Measurements from ENCODE around the gene NFS1.
"Not testable (repeated sequence)": the region's sequence is repeated elsewhere in the genome, so short reads cannot be mapped to it uniquely, and the experiment has no call there.

Gene NFS1

GRCh38 chr20:35699127-35699956 is at the start of gene NFS1, which contains the start of gene ROMO1:
NFS1 (minus strand) TSS chr20:35699352; CDS start chr20:35699288, 64 bp downstream.
ROMO1 (plus strand) TSS chr20:35699405; CDS start chr20:35699633, 228 bp downstream.
- peak; percentile 89 for DNase-seq (ENCODE audit: low spot score)

DNA sequence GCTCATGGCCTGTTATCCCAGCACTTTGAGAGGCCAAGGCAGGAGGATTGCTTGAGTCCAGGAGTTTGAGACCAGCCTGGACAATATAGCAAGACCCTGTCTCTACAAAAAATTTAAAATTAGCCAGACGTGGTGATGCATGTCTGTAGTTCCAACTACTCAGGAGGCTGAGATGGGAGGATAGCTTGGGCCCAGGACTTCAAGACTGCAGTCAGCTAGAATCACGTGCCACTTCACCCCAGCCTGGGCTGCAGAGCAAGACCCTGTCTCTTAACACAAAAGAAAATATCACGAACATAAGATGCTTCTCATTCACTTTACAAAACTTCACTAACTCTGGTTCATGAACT is 45.3 kb upstream of the NFS1 start:
- not testable (repeated sequence) for DNase-seq (ENCODE audit: low spot score)

DNA sequence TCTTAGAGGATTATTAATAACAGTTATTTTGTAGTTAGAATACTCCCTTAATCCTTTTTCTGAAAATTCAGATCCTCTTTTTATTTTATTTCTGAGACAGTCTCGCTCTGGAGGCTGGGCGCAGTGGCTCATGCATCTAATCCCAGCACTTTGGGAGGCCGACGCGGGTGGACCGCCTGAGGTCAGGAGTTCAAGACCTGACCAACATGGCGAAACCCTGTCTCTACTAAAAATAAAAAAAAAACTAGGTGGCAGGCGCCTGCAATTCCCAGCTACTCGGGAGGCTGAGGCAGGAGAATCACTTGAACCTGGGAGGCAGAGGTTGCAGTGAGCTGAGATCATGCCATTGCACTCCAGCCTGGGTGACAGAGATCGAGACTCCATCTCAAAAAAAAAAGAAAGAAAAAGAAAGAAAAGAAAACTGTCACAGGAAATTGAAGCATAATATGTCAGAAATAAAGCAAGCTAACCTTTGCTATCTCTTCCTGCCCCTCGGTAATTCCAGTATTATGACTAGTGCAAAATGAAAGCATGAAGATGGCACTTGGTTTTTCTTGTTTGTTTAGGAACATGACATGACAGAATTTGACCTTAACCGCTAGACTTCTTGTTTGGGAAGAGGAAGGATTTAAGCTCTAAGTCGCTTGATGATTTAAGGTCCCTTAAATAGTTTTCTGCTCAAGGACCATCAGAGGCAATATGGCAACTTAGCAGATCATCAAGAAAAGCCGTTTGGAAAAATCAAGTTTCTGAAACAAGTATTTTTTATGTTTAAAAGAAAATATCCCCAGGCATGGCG is 44.7 kb upstream of the NFS1 start:
- peak; percentile 54 for DNase-seq (ENCODE audit: low spot score)

DNA sequence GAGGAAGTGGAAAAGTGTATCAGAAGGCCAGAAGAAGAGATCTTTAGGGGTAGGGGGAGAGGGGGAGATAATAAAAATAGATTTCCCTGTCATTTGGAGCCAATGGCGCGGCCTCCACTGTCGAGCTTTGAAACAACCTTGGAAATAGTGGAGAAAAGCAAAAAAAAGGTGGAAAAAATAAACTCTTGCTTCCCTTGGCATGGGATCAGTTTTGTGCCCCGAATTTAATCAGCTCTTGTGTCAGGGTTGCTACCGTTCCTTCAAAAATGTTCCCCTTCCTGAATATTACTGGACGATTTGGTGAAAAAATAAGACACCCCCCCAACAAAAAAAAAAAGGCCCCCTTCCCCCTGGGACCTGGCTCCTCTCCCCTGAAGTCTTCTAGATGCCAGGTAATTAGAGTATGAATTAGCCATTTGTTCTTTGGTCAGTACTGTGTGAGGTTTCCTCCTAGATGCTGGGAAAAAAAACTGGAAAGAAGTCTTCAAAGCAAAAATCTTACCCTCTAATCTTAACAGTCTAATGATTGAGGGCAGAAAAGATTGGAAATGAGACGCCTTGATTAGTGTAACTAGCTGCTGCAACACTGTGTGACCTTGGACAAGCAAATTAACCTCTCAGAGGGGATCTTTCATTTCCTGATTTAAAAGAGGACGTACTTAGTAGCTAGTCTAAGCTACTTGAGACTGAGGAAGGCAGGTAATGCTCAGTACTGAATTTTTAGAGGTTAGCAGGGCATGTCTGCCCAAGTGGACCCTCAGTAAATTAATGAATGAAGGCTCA is 43.8 kb upstream of the NFS1 start:
- DNase-seq (ENCODE audit: low spot score) = peak; percentile 50

DNA sequence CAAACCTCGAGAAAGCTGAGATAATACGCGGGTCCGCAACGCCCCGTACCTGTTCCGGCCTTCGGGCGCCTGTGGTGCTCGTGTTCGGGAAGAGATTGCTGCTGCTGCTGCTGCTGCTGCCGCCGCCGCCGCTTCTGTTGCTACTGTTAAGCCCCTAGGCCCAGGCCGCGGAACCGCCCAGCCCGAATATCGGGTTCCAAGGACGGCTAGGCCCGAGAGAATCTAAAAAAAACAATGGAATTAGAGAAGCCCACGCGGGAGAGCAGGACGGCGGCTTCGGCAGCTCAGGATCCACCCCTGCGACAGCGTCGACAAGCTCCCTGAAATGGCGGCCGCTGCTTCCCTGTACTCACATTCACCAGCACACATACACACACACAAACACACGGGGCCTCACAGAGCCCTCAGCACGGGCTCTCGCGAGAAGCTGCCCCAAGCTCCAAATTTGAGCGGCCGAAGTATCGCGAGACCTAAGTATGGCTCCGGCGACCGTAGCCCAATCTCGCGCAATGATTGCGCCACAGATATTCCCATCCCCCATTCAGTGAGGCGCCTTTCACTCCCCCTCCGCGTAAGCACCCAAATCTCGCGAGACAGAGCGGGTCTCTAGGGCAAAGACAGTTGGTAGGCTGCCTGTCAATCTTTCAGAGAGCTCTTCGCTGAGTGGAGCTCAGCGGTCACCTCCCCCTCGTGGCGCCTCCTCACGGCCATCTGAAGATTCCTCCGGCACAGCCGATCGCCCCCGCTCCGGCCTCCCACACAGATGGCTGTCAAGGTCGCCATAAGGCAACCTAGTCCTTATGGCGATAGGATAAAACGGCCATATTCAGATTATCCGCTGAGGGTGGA is 43.0 kb upstream of the NFS1 start, which contains the start of gene RBM39:
TSS of gene RBM39 (minus strand) at position 369 of the 849 bp plus-strand sequence. CDS start 1,386 bp downstream, outside the sequence.
- DNase-seq (ENCODE audit: low spot score) = peak; percentile 100

- DNase-seq (ENCODE audit: low spot score) = peak; percentile 59
Observed at GRCh38 chr20:35739294-35740163, 40.4 kb upstream of the NFS1 start.

GRCh38 chr20:35738410-35739179 is 39.4 kb upstream of the NFS1 start:
- no peak for DNase-seq (ENCODE audit: low spot score)

DNA sequence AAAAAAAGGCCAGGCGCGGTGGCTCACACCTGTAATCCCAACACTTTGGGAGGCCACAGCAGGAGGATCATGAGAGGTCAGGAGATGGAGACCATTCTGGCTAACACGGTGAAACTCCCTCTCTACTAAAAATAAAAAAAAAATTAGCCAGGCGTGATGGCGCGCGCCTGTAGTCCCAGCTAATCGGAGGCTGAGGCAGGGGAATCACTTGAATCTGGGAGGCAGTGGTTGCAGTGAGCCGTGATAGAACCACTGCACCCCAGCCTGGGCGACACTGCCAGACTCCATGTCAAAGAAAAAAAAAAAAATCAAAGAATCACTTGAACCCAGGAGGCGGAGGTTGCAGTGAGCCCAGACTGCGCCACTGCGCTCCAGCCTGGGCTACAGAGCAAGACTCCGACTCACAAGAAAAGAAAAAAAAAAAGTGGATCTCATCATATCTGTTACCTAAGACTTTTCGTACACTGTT is 38.7 kb upstream of the NFS1 start:
- no peak for DNase-seq (ENCODE audit: low spot score)

- DNase-seq (ENCODE audit: low spot score) = no peak
Observed at GRCh38 chr20:35735826-35736470, 36.8 kb upstream of the NFS1 start.

DNA sequence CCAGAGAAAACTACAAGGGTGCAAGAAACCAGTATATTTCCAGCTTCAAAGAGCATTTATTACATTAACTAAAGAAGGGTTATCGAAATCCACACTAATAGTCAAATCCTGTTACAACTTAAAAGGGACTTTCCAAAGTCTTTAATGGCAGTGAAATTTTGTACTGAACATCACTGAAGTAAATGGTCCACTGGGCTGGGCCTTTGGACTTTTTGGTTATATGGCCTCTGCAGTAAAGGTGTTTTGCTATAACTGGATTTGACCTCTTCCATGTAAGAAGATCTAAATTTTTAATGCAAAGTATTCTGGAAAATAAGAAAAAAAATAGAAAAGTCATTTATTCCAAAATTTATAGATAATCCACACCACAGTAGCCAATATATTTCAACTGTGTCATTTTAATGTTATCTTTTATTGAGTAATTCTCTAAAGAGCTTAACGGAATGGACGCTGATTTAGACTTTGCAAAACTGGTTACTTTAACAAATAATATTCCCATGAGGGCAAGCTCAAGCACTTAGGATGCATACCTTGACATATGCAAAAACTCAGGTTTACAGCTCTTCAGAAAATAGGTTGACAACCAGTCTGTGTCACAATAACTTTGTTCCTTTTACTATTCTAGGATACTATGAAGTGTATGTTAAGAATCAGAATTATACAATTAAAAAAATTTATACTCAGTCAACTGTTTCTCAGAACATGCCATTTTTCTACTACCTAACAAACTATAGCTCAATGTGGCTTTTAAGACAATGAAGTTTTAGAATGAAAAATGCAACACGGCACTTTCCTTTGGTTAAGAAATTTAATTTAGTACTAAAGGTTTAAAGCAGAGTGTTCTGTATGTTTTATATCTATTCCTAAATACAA is 35.9 kb upstream of the NFS1 start:
- no peak for DNase-seq (ENCODE audit: low spot score)

- DNase-seq (ENCODE audit: low spot score) = no peak
Observed at GRCh38 chr20:35734374-35734773, 35.2 kb upstream of the NFS1 start.

DNA sequence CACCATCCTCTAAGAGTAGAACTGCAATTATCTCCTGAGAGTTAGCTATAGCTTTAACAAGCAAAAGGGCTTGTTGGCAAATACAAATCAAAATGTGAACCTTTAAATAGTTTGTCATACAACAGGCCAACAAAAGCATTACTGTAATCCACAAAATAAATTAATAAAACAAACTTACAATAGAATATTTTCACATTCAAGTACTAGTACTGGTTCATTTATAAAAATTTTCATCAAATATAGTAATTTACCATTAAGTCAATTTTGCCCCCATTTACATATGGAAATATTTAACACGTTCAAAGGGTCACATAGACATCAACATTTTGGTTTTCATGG is 33.5 kb upstream of the NFS1 start:
- no peak for DNase-seq (ENCODE audit: low spot score)

- no peak for DNase-seq (ENCODE audit: low spot score)
Observed at GRCh38 chr20:35731862-35732643, 32.9 kb upstream of the NFS1 start.

DNA sequence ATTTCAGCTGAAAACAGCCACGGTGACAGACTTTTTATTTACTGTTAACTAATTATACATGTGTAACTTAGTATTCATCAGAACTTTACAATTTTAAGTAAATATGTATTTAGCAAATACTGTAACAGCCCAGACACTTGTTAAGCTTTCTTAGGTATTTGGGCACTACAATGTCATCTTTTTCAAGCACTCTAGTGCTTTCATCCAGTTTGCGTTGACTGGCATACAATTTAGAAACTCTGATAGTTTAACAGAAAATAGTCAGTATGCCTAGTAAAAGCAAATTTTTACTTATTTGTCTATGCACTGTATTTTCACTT is 32.3 kb upstream of the NFS1 start:
- no peak for DNase-seq (ENCODE audit: low spot score)

DNA sequence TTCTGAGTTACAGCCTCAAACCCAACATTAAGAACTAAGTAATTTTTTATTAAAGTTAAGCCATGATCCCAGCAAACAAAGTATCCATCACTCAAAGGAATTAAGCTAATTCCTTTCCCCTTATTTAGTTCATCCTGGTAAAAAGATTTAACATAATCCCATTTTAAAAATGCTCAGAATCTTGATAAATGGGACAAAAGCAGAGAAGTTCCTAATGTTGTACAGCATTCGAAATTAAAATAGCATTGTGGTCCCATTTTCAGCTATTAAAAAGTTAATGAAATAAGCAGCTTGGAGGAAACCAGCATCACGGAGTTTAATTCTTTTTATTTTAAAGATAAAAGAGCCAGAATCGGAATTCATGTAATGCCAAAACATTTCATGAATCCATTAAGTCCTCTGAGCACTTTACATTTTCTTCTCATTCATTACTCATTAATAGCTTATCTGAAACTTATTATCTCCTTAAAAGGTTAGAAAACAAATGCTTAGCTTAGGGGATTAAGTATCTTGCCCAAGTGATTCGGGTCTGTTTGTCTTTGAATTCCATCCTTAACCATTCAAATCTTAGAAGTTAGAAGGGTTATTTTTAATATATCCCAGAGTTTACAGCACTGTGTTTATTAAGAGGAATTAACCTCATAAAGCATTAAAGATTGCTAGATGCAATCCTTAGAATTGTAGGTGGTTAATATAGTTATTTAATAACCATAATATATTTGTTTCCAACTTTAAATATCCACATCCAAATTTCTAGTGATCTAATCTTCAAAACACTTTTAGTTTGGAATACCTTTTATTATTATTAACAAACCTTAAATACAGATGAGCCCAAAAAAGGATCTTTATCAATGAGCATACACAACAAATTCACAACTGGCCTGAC is 31.7 kb upstream of the NFS1 start:
- DNase-seq (ENCODE audit: low spot score) = no peak

DNA sequence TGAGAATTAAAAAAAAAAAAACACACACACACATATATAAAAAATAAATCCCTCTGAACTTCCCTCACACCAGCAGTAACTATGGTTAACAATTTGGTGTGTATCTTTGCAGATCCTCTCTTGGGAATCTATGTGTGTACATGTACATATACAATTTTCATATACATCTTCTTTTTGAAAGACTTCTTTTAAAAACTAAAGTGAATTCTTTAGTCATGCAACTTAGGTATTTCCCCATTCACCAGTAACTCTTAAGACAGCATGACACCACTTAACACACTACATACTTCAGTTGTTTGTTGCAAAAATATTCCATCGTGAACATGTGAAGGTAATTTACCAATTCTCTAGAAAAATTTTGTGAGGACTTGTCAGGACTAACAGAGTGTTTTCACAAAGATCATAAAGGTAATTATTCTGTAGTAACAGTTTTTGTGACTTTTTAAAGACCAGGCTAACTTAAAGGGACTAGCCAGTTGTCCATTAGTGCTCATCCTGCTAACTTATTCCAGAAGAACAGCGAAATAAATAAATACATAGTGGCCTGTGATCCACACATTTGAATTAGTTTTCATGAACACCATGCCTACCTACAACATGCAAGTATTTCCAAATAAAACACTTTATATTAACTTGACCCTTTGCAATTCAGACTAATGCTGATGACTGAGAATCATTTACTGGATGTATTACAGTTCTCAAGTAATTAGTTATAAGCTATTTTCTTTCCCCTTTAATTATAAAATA is 30.9 kb upstream of the NFS1 start:
- no peak for DNase-seq (ENCODE audit: low spot score)
